GM19372 (cell line): ENCODE measurements around the gene CERCAM.
"Not testable (repeated sequence)": the region's sequence is repeated elsewhere in the genome, so short reads cannot be mapped to it uniquely, and the experiment has no call there.

Source experiments
- ATAC-seq: cut with Tn5 transposase; IDR thresholded peaks from one replicate; pipeline ENCODE4 v1.9.1; 2021; ENCODE audit warnings: mild to moderate bottlenecking, low read depth, moderate library complexity; ENCODE audit not compliant: unreplicated experiment

CERCAM gene

DNA sequence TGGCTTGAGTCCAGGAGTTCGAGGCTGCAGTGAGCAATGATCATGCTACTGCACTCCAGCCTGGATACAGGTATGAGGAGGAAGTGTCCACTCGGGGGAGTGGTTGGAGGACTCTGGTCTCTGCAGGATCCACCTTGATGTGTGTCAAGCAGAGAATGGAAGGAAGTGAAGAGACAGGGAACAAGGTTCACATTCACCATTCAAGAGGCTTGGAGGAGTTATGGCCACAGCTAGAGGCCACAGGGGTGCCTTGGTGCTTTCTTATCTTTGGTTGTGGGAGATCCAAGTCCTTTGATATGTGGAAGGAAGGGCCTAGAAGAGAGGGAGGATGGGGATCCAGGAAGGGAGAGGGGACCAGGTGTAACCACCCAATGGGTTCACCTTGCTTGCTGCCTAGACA, 5.4 kb upstream of the CERCAM start:
- ATAC-seq: no peak

DNA sequence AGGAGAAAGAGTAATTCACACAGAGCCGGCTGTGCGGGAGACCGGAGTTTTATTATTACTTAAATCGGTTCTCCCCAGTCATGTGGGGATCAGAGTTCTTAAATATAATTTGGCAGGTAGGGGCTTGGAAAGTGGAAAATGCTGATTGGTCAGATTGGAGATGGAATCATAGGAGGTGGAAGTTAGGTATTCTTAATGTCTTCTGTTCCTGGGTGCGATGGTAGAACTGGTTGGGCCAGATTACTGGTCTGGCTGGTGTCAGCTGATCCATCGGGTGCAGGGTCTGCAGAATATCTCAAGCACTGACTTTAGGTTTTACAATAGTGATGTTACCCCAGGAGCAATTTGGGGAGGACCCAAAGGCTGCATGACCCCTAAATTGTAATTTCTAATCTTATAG, 4.6 kb upstream of the CERCAM start:
- ATAC-seq: no peak

DNA sequence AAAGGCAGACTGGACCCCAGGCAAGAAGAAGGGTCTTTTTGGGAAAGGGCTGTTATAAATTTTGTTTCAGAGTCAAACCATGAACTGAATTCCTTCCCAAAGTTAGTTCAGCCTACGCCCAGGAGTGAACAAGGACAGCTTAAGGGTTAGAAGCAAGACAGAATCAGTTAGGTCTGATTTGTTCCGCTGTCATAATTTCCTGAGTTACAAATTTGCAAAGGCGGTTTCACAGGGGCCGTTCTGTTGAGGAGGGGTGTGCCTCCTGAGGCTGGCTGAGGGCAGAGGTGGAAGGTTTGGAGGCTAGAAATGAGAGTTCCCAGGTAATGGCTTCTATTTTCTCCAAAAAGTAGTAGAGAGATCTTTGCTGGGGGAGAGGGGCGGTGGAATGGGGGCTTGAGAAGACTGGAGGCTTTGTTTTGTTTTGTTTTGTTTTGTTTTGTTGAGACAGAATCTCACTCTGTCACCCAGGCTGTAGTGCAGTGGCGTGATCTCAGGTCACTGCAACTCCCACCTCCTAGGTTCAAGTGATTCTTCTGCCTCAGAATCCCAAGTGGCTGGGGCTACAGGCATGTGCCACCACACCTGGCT, 4.1 kb upstream of the CERCAM start:
- no peak for ATAC-seq

DNA sequence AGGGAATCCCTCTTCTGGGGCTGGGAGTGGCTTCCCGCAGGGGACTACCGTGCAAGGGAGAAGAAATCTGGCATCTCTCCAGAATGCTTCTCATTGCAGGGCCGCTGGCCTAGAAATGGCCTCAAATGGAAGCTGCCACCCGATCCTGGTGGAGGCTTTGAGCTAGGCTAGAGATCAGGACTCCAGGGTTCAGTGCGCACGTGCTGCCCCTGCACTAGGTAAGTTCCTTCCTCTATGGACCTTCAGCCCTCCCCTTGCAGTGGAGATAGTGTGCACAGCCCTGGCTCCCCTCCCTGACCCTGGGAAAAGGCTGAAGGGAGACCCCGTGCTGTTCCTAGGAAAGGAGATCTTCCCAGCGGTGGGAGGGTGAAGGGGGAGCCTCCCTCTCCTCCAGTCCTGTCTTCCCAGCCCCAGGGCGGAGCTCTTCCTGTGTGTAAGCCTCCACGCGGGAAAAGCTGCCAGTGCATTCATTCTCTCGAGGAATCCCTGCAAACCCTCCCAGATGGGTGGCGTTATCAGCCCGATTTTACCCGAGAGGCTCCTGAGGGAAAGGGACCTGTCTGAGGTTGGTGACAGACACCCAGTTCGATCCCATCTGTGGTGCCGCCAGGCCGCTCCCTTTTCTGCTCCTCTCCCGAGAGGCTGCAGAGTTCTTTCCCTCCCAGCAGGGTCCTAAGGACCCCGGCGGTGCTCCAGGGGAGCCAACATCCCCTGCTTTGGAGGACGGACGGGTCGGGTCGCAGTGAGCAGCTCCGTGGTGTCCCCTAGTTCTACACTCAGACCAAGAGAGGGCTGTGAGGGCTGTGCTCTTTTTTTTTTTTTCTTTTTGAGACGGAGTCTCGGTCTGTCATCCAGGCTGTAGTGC, 1.4 kb upstream of the CERCAM start:
- no peak for ATAC-seq

DNA sequence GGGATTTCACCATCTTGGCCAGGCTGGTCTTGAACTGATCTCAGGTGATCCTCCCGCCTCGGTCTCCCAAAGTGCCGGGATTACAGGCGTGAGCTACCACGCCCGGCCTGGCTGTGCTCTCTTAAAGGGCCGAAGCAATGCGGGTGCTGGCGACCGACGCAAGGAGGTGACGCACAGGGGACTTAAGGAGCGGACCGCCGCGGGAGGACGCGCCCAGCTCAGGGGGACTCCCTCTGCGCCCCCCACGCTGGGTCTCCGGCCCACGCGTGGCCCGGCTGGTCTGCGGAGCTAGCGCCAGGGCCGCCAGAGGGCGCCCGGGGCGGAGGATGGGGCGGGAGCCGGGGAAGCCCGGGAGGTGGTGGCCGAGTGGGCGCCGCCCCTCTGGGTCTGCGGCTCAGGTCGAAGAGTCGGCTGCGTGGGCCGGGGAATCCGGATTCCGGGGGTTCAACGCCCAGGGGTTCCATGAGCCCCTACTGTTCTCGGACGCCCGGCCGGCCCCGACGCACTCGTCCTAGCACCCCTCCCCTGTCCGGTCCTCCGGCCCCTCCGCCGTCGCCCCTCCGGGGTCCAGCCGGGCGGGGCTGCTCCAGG, 502 bp upstream of the CERCAM start:
- ATAC-seq: peak; percentile 69

DNA sequence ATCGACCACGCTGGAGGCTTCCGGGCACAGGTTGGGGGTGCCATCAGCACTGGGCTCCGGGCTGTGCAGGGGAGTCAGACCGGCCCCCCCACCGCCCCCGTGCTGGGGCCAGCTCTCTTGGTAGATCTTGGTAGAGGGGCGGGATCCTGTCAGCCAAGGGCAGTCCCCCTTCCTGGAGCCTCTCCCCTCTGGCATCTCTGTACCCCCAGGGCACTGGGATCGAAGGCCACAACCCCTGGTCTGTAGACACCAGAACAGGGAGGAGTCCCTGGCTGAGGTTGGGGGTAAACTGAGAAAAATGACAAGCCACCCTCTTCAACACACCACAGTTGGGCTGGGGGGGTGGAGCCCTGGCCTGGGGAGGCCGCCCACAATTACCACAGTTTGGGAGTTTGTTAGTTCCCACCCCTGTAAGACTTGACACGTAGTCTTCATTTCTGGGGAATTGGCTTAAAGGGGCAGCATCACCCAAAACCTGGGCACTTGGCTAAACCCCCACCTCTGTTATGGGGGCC, 882 bp downstream of the CERCAM start:
- no peak for ATAC-seq

DNA sequence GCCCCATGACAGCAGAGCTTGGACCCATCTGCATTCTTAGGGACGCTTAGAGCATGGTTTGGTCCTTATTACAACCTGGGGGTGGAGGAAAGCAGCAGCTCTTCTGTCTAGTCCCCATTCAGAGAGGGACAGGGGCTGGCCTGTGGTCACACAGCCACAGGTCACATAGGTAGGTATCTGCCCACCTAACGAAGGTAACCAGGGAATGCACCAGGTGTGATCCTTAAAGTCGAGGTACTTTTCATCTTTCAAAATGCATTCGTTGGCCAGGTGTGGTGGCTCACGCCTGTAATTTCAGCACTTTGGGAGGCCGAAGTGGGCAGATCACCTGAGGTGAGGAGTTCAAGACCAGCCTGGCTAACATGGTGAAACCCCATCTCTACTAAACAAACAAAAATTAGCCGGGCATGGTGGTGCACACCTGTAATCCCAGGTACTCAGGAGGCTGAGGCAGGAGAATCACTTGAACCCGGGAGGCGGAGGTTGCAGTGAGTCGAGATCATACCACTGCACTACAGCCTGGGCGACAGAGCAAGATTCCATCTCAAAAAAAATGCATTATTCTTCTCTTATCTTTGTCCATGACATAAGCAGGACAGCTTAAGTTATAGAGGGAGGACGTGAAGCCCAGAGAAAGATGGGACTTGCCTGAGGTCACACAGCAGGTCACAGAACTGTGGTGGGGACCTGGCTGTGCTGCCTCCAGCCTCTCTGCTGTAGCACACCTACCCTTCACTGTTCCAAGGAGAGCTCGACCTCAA, 1.5 kb downstream of the CERCAM start:
- not testable (repeated sequence) for ATAC-seq

DNA sequence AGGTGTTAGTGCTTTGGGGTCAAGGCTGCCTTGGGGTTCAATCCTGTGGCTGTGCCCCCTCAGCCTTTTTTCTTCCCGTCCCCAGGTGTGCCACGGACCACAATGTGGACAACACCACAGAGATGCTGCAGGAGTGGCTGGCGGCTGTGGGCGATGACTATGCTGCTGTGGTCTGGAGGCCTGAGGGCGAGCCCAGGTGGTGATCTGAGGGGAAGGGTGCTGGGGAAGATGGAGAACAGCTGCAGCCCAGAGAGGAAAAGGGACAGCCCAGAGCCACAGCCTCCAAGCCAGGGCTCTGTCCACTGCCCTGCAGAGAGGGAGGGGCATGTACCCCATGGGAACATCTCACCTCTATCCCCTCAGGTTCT, 2.1 kb downstream of the CERCAM start:
- no peak for ATAC-seq

DNA sequence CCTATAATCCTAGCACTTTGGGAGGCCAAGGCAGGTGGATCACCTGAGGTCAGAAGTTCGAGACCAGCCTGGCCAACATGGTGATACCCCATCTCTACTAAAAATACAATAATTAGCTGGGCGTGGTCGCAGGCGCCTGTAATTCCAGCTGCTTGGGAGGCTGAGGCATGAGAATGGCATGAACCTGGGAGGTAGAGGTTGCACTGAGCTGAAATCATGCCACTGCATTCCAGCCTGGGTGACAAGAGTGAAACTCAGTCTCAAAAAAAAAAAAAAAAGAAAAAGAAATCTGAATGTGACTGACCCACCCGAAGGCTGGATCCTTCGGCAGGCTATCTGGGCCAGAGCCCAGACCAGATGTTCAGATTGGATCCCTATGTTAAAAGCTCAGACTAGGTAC, 2.7 kb downstream of the CERCAM start:
- ATAC-seq: not testable (repeated sequence)

DNA sequence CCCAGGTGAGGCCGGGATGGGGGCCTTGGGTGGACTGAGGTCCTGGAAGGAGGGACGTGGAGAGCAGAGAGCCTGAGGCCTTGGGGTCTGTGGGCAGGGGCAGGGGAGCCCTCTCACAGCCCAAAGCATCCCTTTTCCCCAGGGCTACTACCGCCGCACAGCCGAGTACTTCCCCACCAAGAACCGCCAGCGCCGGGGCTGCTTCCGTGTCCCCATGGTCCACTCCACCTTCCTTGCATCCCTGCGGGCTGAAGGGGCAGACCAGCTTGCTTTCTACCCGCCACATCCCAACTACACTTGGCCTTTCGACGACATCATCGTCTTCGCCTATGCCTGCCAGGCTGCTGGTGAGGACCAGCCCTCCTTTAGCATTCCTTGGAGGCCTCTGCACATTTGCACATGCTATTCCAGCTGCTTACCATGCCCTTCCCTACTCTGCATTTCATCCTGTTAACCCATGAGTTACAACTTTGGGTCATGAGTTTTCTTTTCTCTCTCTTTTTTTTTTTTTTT, 3.7 kb downstream of the CERCAM start:
- no peak for ATAC-seq

DNA sequence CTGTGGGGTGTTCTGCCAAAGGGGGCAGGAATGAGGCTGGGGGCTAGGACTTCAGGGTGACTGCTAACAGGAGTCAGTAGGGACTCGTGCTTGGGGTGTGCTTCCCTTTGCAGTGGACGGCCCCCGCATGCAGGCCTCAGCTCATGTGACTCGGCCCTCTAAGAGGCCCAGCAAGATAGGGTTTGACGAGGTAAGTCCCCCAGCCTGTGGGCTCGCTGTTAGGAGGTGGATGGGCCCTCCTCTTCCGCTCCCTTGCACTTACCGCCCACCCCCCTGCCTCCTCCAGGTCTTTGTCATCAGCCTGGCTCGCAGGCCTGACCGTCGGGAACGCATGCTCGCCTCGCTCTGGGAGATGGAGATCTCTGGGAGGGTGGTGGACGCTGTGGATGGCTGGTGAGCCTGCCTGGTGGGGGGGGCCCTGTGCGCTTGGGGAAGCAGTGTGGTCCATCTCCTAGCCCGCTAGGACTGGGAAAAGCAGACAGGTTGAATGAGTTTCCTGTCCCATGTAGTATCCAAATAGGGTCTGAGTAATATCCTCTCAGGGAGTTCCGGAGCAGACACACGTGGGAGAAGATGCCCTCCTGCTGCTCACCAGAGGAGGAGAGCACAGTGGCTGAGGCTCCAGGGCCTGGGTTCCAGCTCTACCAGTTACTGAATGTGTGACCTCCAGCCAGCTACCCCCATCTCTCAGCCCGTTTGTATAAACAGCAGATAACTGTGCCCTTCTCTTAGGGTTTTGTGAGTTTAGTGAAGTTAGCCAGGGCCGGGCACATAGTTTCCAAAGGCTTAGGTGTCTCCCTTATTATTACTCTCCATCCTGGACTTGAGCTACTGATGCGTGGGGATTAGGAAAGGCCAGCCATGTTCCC, 8.2 kb downstream of the CERCAM start:
- ATAC-seq: no peak

DNA sequence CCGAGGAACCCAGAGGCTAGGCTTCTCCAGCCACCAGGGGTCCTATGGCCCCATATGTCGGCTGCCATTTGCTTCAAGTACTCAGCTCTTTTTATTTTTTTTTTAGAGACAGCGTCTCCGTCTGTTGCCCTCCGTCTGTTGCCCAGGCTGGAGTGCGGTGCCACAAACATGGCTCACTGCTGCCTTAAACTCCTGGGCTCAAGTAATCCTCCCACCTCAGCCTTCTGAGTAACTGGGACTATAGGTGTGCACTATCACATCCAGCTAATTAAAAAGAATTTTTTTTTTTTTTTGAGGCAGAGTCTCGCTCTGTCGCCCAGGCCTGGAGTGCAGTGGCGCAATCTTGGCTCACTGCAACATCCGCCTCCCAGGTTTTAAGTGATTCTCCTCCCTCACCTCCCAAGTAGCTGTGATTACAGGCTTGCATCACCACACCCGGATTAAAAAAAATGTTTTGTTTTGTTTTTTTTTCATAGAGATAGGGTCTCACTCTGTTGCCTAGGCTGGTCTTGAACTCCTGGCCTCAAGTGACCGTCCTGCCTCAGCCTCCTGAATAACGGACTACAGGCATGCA, 8.9 kb downstream of the CERCAM start:
- no peak for ATAC-seq

DNA sequence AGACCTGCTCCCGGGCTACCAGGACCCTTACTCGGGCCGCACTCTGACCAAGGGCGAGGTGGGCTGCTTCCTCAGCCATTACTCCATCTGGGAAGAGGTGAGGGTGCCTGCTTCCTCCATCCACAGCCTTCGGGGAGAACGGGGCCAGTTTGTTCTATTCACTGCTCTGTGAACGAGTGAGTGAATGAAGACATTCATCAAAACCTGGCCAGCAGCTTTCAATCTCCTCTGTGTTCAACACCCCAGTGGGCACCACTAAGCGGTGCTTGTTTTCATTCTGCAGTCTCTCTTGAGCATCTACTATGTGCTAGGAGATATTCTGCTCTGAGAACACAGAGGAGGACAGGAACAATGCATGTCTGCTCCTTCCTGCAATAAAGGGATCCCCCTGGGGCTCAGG, 10.6 kb downstream of the CERCAM start:
- no peak for ATAC-seq

DNA sequence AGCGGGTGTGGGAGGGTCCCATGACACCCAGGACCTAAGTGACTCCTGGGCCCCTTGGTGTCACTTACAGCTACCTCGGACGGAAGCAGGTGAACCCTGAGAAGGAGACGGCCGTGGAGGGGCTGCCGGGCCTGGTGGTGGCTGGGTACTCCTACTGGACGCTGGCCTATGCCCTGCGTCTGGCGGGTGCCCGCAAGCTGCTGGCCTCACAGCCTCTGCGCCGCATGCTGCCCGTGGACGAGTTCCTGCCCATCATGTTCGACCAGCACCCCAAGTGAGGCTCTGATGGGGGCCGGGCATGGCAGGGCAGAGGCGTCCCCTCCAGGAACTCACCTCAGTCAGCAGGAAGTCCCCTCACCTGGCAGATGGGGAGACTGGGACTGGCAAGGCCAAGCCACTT, 13.7 kb downstream of the CERCAM start:
- ATAC-seq: no peak

DNA sequence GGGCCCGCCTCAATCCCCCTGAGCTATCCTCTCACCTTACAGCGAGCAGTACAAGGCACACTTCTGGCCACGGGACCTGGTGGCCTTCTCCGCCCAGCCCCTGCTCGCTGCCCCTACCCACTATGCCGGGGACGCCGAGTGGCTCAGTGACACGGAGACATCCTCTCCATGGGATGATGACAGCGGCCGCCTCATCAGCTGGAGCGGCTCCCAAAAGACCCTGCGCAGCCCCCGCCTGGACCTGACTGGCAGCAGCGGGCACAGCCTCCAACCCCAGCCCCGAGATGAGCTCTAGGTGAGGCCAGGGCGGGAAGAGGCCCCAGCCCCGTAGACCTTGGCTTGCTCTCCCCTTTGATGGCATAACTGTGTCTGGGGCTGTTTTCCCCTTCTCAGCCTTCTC, 15.0 kb downstream of the CERCAM start:
- ATAC-seq: no peak

DNA sequence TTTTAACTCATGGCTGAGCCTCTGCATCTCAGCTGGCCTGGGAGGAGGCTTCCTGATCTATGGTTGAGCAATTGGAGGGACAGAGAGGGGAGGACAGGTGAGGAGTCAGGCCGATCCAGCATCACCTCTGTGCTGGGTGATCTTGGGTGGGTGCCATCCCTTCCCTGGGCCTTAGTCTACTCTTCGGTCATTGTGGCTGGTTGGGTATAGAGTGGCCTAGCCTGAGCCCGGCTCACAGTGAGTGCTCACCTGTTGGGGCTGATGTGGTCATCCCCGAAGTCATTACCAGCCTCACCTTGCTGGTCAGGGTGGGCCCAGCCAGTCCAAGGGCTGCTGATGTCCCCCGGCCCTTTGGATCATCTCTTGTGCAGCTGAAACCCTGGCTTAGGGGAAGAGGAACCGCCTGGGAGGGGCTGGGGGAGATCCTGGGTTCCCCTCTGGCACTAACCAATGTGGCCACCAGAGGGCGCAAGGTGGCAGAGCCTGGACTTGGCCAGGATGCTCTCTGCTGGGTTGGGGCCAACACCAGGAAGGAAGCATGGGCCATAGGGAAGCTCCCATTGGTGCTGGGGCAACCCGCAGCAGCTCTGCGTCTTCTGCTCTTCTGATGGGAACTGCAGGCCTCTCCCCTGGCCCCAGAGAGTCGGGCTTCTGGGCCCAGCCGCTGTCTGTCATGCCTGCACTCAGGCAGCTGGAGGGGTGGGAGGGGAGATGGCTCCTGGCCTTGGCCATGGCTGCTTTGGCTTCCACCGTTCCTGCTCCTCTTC, 17.9 kb downstream of the CERCAM start:
- no peak for ATAC-seq

DNA sequence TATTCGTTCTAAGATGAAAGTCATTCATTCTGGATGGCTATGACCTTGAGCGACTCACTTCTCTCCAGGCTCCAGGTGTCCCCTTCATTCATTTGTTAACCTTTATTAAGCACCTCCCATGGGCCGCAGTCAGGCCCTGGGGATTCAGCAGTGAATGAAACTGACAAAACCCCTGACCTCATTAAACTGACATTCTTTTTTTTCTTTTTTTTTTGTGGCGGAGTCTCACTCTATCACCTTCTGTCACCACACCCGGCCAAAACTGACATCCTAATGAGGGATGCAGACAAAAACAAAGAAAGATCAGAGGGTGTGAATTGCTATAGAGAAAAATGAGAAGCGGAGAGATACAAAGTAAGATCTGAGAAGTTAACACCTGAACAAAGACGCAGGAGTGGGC, 18.6 kb downstream of the CERCAM start:
- ATAC-seq: no peak

DNA sequence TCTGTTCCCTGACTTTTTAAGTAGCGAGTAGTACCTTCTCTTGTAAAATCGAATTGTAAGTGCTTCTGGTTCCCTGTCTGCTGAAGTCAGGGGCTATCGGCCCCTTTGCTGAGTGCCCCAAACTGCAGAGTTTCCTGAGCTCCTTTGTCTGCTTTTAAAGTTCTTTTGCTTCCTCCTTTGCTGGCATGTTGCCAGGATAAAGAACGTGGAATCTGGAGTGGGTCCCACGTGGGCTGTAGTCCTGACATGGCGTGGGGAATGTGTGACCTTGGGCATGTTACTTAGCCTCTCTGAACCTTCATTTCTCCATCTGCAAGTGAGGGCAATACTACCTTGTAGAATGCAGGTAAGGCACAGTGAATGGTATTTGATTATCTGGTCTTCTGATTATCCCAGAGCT, 21.5 kb downstream of the CERCAM start:
- ATAC-seq: no peak

DNA sequence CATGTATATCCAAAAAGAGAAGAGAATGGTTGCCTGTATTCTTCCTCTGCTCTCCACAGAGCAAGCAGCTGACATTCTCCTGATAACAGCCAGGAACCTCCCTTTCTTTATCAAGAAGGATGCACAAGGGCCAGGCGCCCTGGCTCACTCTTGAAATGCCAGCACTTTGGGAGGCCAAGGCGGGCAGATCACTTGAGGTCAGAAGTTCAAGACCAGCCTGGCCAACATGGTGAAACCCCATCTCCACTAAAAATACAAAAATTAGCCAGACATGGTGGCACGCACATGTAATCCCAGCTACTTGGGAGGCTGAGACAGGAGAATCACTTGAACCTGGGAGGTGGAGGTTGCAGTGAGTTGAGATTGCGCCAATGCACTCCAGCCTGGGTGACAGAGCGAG, 25.8 kb downstream of the CERCAM start:
- ATAC-seq: not testable (repeated sequence)
